ENCODE measurements around the gene TUBB.

DNA sequence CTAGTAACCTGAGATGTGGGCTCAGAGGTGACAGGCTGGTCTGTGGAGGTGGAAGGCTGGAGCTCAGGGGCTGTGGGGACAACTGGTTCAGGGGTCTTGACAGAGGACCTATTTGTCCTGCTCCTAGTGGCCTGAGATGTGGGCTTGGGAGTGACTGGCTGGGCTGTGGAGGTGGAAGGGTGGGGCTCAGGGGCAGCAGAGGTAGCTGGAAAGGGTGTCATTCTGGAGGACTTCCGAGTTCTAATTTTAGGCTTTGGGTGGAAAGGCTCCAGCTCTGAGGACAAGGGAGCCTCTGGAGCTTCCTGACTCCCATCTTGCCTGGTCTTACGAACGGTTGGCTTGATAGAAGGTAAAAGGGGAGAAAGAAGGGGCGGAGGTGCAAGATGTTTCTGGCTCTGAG lies 14.5 kb upstream of the TUBB start:
- TF ChIP-seq, protein P1, sequence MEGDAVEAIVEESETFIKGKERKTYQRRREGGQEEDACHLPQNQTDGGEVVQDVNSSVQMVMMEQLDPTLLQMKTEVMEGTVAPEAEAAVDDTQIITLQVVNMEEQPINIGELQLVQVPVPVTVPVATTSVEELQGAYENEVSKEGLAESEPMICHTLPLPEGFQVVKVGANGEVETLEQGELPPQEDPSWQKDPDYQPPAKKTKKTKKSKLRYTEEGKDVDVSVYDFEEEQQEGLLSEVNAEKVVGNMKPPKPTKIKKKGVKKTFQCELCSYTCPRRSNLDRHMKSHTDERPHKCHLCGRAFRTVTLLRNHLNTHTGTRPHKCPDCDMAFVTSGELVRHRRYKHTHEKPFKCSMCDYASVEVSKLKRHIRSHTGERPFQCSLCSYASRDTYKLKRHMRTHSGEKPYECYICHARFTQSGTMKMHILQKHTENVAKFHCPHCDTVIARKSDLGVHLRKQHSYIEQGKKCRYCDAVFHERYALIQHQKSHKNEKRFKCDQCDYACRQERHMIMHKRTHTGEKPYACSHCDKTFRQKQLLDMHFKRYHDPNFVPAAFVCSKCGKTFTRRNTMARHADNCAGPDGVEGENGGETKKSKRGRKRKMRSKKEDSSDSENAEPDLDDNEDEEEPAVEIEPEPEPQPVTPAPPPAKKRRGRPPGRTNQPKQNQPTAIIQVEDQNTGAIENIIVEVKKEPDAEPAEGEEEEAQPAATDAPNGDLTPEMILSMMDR (IDR thresholded peaks at IDR 0.05; ENCODE audit: extremely low read depth in 1 of 2, insufficient read depth in 1 of 2, low read depth in 1 of 2, low read length in 2 of 2), result no peak
- TF ChIP-seq GATA2 (IDR thresholded peaks at IDR 0.05; ENCODE audit: insufficient read depth, insufficient read length, low read depth, low read length), result no peak
- TF ChIP-seq POLR2AphosphoS5 (IDR thresholded peaks at IDR 0.05; ENCODE audit: insufficient read depth, low read depth, low read length), result no peak
- TF ChIP-seq FOS (IDR thresholded peaks at IDR 0.05; ENCODE audit: borderline replicate concordance, insufficient read depth, low read length), result no peak
- TF ChIP-seq POLR2A (IDR thresholded peaks at IDR 0.05; ENCODE audit: low read depth, low read length), result no peak
- no peak for TF ChIP-seq JUN (IDR thresholded peaks at IDR 0.05; ENCODE audit: borderline replicate concordance, insufficient read depth, insufficient read length, low read depth)
